ENCODE measurements around the gene SOBP. TPM values are rescaled to one million over a fixed set of nuclear protein-coding genes. Genes with fewer than 3 reads are reported as not detected.

The SOBP gene
- total RNA-seq, 4 donors from 2014 or later = 0.15 to 3.8 (median 1.6) TPM

GRCh38 chr6:107641071-107641470 lies 151.2 kb downstream of the SOBP start:
- Histone ChIP-seq H3K27ac (no peak overlapping the region), H3K4me3 (no peak overlapping the region), H3K27me3 (peaks cover 0 to 10% (median 0%) of the 10 kb centered on the region in 4 donors), H3K36me3 (no peaks in the 10 kb centered on the region), H3K4me1 (peaks cover 0 to 10% (median 4%) of the 10 kb centered on the region in 3 donors), H3K9me3 (no peaks in the 10 kb centered on the region)
- intact Hi-C loops (cut with DNase I) = no loop called here
- TF ChIP-seq POLR2A (IDR thresholded peaks at IDR 0.05) (no peak), CTCF (IDR thresholded peaks at IDR 0.05) (no peak)
- WGBS, 2 donors = 70 to 78% methylated on average over 1 of the region's 1 CpG
- DNase-seq = no peak

- Histone ChIP-seq H3K9me3 (no peaks in the 10 kb centered on the region), H3K4me1 (peaks cover 0 to 14% (median 5%) of the 10 kb centered on the region in 3 donors), H3K27me3 (peaks cover 0 to 5% (median 0%) of the 10 kb centered on the region in 4 donors), H3K27ac (no peak overlapping the region), H3K4me3 (no peak overlapping the region), H3K36me3 (no peaks in the 10 kb centered on the region)
- TF ChIP-seq CTCF (IDR thresholded peaks at IDR 0.05) (no peak), POLR2A (IDR thresholded peaks at IDR 0.05) (no peak)
- 74 to 76% methylated on average over 12 to 14 of the region's 14 CpGs for WGBS, 2 donors
- no peak for DNase-seq
- intact Hi-C loops (cut with DNase I) = no loop called here
Observed at GRCh38 chr6:107641500-107641941, 151.6 kb downstream of the SOBP start.

GRCh38 chr6:107642095-107642860 lies 152.4 kb downstream of the SOBP start:
- intact Hi-C loops (cut with DNase I) = no loop called here
- Histone ChIP-seq H3K27ac (no peak overlapping the region), H3K4me3 (no peak overlapping the region), H3K9me3 (no peaks in the 10 kb centered on the region), H3K4me1 (peaks cover 0 to 18% (median 8%) of the 10 kb centered on the region in 3 donors), H3K36me3 (no peaks in the 10 kb centered on the region), H3K27me3 (no peaks in the 10 kb centered on the region)
- 50 to 54% methylated on average over 3 of the region's 3 CpGs for WGBS, 2 donors
- DNase-seq = no peak
- no peak for TF ChIP-seq CTCF (IDR thresholded peaks at IDR 0.05)
- TF ChIP-seq POLR2A (IDR thresholded peaks at IDR 0.05) = no peak

- no peak for DNase-seq
- H3K9me3 ChIP-seq = no peaks in the 10 kb centered on the region
- H3K4me1 ChIP-seq = peaks cover 0 to 18% (median 8%) of the 10 kb centered on the region in 3 donors
- no peak overlapping the region for H3K27ac ChIP-seq
- TF ChIP-seq POLR2A (IDR thresholded peaks at IDR 0.05) (no peak), CTCF (IDR thresholded peaks at IDR 0.05) (no peak)
- no peaks in the 10 kb centered on the region for H3K27me3 ChIP-seq
- 66 to 70% methylated on average over 3 of the region's 3 CpGs for WGBS, 2 donors
- no peaks in the 10 kb centered on the region for H3K36me3 ChIP-seq
- intact Hi-C loops (cut with DNase I) = no loop called here
- no peak overlapping the region for H3K4me3 ChIP-seq
Observed at GRCh38 chr6:107642861-107643328, 153.0 kb downstream of the SOBP start.

GRCh38 chr6:107644513-107644912 lies 154.6 kb downstream of the SOBP start:
- 76 to 86% methylated on average over 1 of the region's 1 CpG for WGBS, 2 donors
- no peaks in the 10 kb centered on the region for H3K27me3 ChIP-seq
- no peak for TF ChIP-seq CTCF (IDR thresholded peaks at IDR 0.05)
- TF ChIP-seq POLR2A (IDR thresholded peaks at IDR 0.05) = no peak
- H3K9me3 ChIP-seq = no peaks in the 10 kb centered on the region
- DNase-seq = no peak
- intact Hi-C loops (cut with DNase I) = no loop called here
- no peak overlapping the region for H3K4me3 ChIP-seq
- no peak overlapping the region for H3K27ac ChIP-seq
- H3K4me1 ChIP-seq = peaks cover 0 to 18% (median 8%) of the 10 kb centered on the region in 3 donors
- H3K36me3 ChIP-seq = no peaks in the 10 kb centered on the region

Data from esophagus squamous epithelium (tissue), 5 donors.